HG03280 (cell line): Measurements from ENCODE around the gene RAD51.
"Not testable (repeated sequence)": the region's sequence is repeated elsewhere in the genome, so short reads cannot be mapped to it uniquely, and the experiment has no call there.

ENCODE experiments used
- ATAC-seq: cut with Tn5 transposase; IDR thresholded peaks from one replicate; pipeline ENCODE4 v1.9.1; 2021; ENCODE audit warnings: mild to moderate bottlenecking, moderate library complexity; ENCODE audit not compliant: unreplicated experiment

Gene RAD51

GRCh38 chr15:40694688-40695468, at the start of gene RAD51:
RAD51 (plus strand) TSS chr15:40695174; CDS start chr15:40698759, 3,585 bp downstream.
- ATAC-seq, result peak; percentile 83

GRCh38 chr15:40647523-40647922, 47.5 kb upstream of the RAD51 start:
- ATAC-seq, result no peak

GRCh38 chr15:40650479-40650878, 44.5 kb upstream of the RAD51 start:
- ATAC-seq, result no peak

GRCh38 chr15:40660686-40661085, 34.3 kb upstream of the RAD51 start:
- ATAC-seq, result no peak

- ATAC-seq, result no peak
Measured at GRCh38 chr15:40664909-40665308, 30.1 kb upstream of the RAD51 start.

GRCh38 chr15:40676290-40676689, 18.7 kb upstream of the RAD51 start:
- not testable (repeated sequence) for ATAC-seq

GRCh38 chr15:40676906-40677305, 18.1 kb upstream of the RAD51 start:
- not testable (repeated sequence) for ATAC-seq

GRCh38 chr15:40680151-40680550, 14.8 kb upstream of the RAD51 start:
- ATAC-seq, result no peak

GRCh38 chr15:40680959-40681358, 14.0 kb upstream of the RAD51 start:
- ATAC-seq, result not testable (repeated sequence)

- no peak for ATAC-seq
Measured at GRCh38 chr15:40684381-40684780, 10.6 kb upstream of the RAD51 start.

- no peak for ATAC-seq
Measured at GRCh38 chr15:40685376-40685775, 9.6 kb upstream of the RAD51 start.

GRCh38 chr15:40688932-40689799, 5.8 kb upstream of the RAD51 start:
- no peak for ATAC-seq

GRCh38 chr15:40691737-40692136, 3.2 kb upstream of the RAD51 start:
- ATAC-seq, result no peak

GRCh38 chr15:40693904-40694687, 878 bp upstream of the RAD51 start:
- ATAC-seq, result peak; percentile 25

- ATAC-seq, result peak; percentile 23
Measured at GRCh38 chr15:40695469-40695890, 506 bp downstream of the RAD51 start.

GRCh38 chr15:40696228-40696627, 1.3 kb downstream of the RAD51 start:
- ATAC-seq, result no peak

GRCh38 chr15:40697916-40698315, 2.9 kb downstream of the RAD51 start:
- no peak for ATAC-seq

GRCh38 chr15:40702077-40702476, 7.1 kb downstream of the RAD51 start:
- no peak for ATAC-seq

GRCh38 chr15:40706121-40706520, 11.1 kb downstream of the RAD51 start:
- ATAC-seq, result no peak

GRCh38 chr15:40714144-40714543, 19.2 kb downstream of the RAD51 start:
- no peak for ATAC-seq

- no peak for ATAC-seq
Measured at GRCh38 chr15:40716165-40716564, 21.2 kb downstream of the RAD51 start.
